ENCODE results near the gene FOXC2. TPM values are rescaled to one million over a fixed set of nuclear protein-coding genes. Genes with fewer than 3 reads are reported as not detected.

FOXC2 gene
- total and polyA plus RNA-seq, 10 of the 15 experiments (the other 5 are each of a cell fraction or from before 2014, with no cell fraction given), result not detected

GRCh38 chr16:86598607-86599565, 32.3 kb downstream of the FOXC2 start:
- 12% methylated on average over 22 of the region's 22 CpGs for whole genome bisulfite sequencing (ENCODE audit: insufficient coverage, insufficient replicate concordance, low lambda C conversion rate, missing lambda C conversion rate)
- FAIRE-seq, result no peak
- TF ChIP-seq ETV6 (conservative IDR thresholded peaks at IDR 0.05 in 1 of 2, IDR thresholded peaks at IDR 0.05 in 1 of 2; ENCODE audit: borderline replicate concordance in 1 of 2, low read depth in 1 of 2) (no peak), NKRF (conservative IDR thresholded peaks at IDR 0.05) (no peak), NRF1 (conservative IDR thresholded peaks at IDR 0.05; ENCODE audit: low read depth, low read length) (no peak), WRNIP1 (IDR thresholded peaks at IDR 0.05; ENCODE audit: borderline replicate concordance, low read depth, low read length) (no peak), EP300 (IDR thresholded peaks at IDR 0.05; ENCODE audit: borderline replicate concordance in 1 of 2, control insufficient read depth in 1 of 2, low read depth in 2 of 2, low read length in 2 of 2) (no peak), BACH1 (IDR thresholded peaks at IDR 0.05; ENCODE audit: borderline replicate concordance) (no peak), MEF2B (IDR thresholded peaks at IDR 0.05; ENCODE audit: partially characterized antibody, poor library complexity, severe bottlenecking) (no peak), ATF7 (IDR thresholded peaks at IDR 0.05; ENCODE audit: low read depth) (no peak)
- TF ChIP-seq, protein P1, sequence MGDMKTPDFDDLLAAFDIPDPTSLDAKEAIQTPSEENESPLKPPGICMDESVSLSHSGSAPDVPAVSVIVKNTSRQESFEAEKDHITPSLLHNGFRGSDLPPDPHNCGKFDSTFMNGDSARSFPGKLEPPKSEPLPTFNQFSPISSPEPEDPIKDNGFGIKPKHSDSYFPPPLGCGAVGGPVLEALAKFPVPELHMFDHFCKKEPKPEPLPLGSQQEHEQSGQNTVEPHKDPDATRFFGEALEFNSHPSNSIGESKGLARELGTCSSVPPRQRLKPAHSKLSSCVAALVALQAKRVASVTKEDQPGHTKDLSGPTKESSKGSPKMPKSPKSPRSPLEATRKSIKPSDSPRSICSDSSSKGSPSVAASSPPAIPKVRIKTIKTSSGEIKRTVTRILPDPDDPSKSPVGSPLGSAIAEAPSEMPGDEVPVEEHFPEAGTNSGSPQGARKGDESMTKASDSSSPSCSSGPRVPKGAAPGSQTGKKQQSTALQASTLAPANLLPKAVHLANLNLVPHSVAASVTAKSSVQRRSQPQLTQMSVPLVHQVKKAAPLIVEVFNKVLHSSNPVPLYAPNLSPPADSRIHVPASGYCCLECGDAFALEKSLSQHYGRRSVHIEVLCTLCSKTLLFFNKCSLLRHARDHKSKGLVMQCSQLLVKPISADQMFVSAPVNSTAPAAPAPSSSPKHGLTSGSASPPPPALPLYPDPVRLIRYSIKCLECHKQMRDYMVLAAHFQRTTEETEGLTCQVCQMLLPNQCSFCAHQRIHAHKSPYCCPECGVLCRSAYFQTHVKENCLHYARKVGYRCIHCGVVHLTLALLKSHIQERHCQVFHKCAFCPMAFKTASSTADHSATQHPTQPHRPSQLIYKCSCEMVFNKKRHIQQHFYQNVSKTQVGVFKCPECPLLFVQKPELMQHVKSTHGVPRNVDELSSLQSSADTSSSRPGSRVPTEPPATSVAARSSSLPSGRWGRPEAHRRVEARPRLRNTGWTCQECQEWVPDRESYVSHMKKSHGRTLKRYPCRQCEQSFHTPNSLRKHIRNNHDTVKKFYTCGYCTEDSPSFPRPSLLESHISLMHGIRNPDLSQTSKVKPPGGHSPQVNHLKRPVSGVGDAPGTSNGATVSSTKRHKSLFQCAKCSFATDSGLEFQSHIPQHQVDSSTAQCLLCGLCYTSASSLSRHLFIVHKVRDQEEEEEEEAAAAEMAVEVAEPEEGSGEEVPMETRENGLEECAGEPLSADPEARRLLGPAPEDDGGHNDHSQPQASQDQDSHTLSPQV (IDR thresholded peaks at IDR 0.05), result no peak
- TF ChIP-seq, protein P2, sequence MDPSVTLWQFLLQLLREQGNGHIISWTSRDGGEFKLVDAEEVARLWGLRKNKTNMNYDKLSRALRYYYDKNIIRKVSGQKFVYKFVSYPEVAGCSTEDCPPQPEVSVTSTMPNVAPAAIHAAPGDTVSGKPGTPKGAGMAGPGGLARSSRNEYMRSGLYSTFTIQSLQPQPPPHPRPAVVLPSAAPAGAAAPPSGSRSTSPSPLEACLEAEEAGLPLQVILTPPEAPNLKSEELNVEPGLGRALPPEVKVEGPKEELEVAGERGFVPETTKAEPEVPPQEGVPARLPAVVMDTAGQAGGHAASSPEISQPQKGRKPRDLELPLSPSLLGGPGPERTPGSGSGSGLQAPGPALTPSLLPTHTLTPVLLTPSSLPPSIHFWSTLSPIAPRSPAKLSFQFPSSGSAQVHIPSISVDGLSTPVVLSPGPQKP (IDR thresholded peaks at IDR 0.05; ENCODE audit: low read depth, low read length), result no peak
- TF ChIP-seq, protein P3, sequence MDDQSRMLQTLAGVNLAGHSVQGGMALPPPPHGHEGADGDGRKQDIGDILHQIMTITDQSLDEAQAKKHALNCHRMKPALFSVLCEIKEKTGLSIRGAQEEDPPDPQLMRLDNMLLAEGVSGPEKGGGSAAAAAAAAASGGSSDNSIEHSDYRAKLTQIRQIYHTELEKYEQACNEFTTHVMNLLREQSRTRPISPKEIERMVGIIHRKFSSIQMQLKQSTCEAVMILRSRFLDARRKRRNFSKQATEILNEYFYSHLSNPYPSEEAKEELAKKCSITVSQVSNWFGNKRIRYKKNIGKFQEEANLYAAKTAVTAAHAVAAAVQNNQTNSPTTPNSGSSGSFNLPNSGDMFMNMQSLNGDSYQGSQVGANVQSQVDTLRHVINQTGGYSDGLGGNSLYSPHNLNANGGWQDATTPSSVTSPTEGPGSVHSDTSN (IDR thresholded peaks at IDR 0.05; ENCODE audit: insufficient replicate concordance, low read depth, low read length), result no peak
- no peak for ATAC-seq
- no TSS peak for BruUV-seq (replicated peaks)
- DNase-seq (ENCODE audit: low read depth, low spot score), result no peak
- in situ Hi-C loops (cut with MboI), result no loop called here
- POLR2A ChIA-PET, result no interaction called here
- no peaks in the 10 kb centered on the region for H3K4me1 ChIP-seq (ENCODE audit: control insufficient read depth, insufficient read depth, low read length)
- CTCF ChIA-PET, result interaction anchor here (0.7 kb wide), 1 partner anchor 82 kb away, joined by 3 read pairs; no protein-coding TSS in a partner anchor
- no peaks in the 10 kb centered on the region; a peak in 1 of 4 replicates for H3K27me3 ChIP-seq (replicated peaks in 1 of 2; ENCODE audit: control insufficient read depth in 2 of 2, insufficient read depth in 2 of 2, low read length in 1 of 2)
- no peak overlapping the region for H3K27ac ChIP-seq (ENCODE audit: control insufficient read depth, insufficient read depth)
- SMC1A ChIA-PET (ENCODE audit: uncharacterized antibody, unreplicated experiment), result no interaction called here
- no peak overlapping the region for H3K4me3 ChIP-seq
- H3K36me3 ChIP-seq (ENCODE audit: control insufficient read depth in 2 of 2, insufficient read depth in 2 of 2, low read length in 1 of 2), result no peaks in the 10 kb centered on the region
- RAD21 ChIA-PET (ENCODE audit: unreplicated experiment), result no interaction called here
- no peaks in the 10 kb centered on the region for H3K9me3 ChIP-seq (replicated peaks; ENCODE audit: control insufficient read depth, insufficient read depth, low read length)
- no peak overlapping the region for H2AFZ ChIP-seq (ENCODE audit: control insufficient read depth, low read depth, low read length)
- intact Hi-C loops (cut with micrococcal nuclease; ENCODE audit: unreplicated experiment), result no loop called here
- H3K9ac ChIP-seq (ENCODE audit: control insufficient read depth, insufficient read depth, low read length), result no peak overlapping the region
- no peaks in the 10 kb centered on the region for H3K79me2 ChIP-seq (ENCODE audit: control insufficient read depth, insufficient read depth, low read length)
- no peak overlapping the region for H3K4me2 ChIP-seq (ENCODE audit: control insufficient read depth, insufficient read depth)
- no peaks in the 10 kb centered on the region for H4K20me1 ChIP-seq (ENCODE audit: control insufficient read depth, insufficient read depth)
